A549 (cell line): ENCODE results near the gene TTYH3.

Source experiments
- CTCF ChIP-seq: fragments of >200 bp; sonication (Bioruptor Twin); formaldehyde crosslinking; IDR thresholded peaks from 3 replicates; pipeline ENCODE4 v1.5.1; 2016
- EHMT2 ChIP-seq: fragments of 200-600 bp; sonication (generic); IDR thresholded peaks from 2 replicates; pipeline ENCODE4 v1.6.1; 2016; ENCODE audit warnings: antibody characterized with exemption, low read depth, mild to moderate bottlenecking, moderate library complexity
- MYC ChIP-seq: IDR thresholded peaks from 2 replicates; pipeline ENCODE4 v1.6.1; 2012; ENCODE audit warnings: mild to moderate bottlenecking, inconsistent platforms, low read length, improper control_type of control experiment, borderline replicate concordance
- POLR2A ChIP-seq: IDR thresholded peaks from 2 replicates; pipeline ENCODE4 v1.6.1; 2012; ENCODE audit warnings: mild to moderate bottlenecking, low read length
- SMC3 ChIP-seq: fragments of >200 bp; sonication (Bioruptor Twin); formaldehyde crosslinking; IDR thresholded peaks from 3 replicates; pipeline ENCODE4 v1.6.1; 2018; ENCODE audit warnings: inconsistent platforms

DNA sequence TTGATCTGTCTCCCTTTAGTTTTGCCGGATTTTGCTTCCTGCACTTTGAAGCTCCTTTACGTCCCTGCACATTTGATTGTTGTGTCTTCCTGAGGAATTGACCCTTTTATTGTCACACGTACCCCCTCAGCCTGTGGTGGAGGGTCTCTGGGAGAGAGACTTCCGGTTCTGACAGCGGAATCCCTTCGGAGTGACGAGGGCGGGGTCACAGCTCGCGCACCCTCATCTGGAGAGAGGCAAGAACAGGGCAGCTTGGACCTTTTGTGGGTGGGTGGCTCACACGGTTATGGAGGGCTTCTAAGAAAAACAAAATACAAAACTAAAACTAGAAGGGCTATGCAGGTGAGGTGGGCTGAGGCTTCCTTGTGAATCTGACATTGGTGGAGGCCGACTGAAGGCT is 82.2 kb downstream of the TTYH3 start:
- TF ChIP-seq MYC (no peak), EHMT2 (no peak), CTCF (no peak), SMC3 (no peak), POLR2A (no peak)
